ENCODE results near the gene NRXN3. TPM values are rescaled to one million over a fixed set of nuclear protein-coding genes. Genes with fewer than 3 reads are reported as not detected.

NRXN3 gene
- polyA plus RNA-seq, 1 donor (not counting 4 experiments of a cell fraction or from before 2014, with no cell fraction given) = 0.89 TPM

DNA sequence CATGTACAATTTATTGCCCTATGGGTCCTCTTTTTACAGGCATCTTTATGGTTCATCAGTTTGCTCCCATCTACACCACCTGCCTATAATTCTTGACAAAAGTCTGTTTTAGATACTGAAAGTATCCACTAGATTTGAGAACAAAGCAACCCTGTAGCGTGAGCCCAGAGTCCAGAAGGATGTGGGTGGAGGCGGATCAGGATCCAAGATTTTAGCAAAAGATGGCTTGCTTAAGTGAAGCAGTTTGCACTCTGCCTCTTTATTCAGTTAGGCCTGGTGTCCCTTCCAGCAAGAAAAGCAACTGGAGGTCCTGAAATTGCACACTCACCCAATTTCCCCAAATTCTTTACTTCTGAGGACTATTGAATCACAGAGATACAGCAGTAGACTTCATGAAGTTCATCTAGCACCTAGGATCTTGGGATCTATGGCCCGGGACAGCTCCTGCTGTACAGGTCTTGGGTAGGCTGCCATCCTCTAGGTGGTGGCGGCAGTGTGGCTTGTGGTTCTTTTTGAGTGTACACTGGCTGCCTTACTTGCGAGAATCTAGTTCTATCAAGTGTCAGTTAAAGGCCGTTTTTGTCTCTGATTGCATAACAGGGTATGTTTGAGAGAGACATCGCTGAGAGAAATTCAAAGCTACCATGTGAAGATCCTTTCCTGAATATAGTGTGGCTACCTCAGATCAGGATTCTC, 873.2 kb downstream of the NRXN3 start:
- Histone ChIP-seq H3K36me3 (ENCODE audit: control insufficient read depth in 2 of 2, extremely low read depth in 1 of 2, insufficient read depth in 2 of 2, low read length in 2 of 2) (no peaks in the 10 kb centered on the region), H3K9me1 (ENCODE audit: control insufficient read depth, extremely low read depth, insufficient read depth, low read length) (no peaks in the 10 kb centered on the region), H3K27ac (ENCODE audit: control insufficient read depth, insufficient read depth, low read length) (no peak overlapping the region), H3K9ac (ENCODE audit: control insufficient read depth, extremely low read depth, insufficient read depth, low read length) (no peak overlapping the region), H3K79me2 (ENCODE audit: control insufficient read depth, insufficient read depth, low read length) (no peaks in the 10 kb centered on the region), H2AFZ (ENCODE audit: control insufficient read depth, low read length) (no peak overlapping the region), H3K4me2 (ENCODE audit: control insufficient read depth, extremely low read depth, insufficient read depth, low read depth, low read length) (no peak overlapping the region), H3K9me3 (ENCODE audit: control insufficient read depth, low read depth, low read length) (peaks cover 4% of the 10 kb centered on the region), H3K4me3 (ENCODE audit: control insufficient read depth in 2 of 3, extremely low read depth in 1 of 3, insufficient read depth in 2 of 3, low read depth in 1 of 3, low read length in 3 of 3) (no peak overlapping the region), H3K27me3 (ENCODE audit: control insufficient read depth, extremely low read depth, insufficient read depth, low read length) (no peaks in the 10 kb centered on the region), H3K4me1 (ENCODE audit: control insufficient read depth, extremely low read depth, insufficient read depth, low read length) (peaks cover 19% of the 10 kb centered on the region), H4K20me1 (ENCODE audit: control insufficient read depth, extremely low read depth, insufficient read depth, low read length) (no peaks in the 10 kb centered on the region)
- FAIRE-seq = no peak
- TF ChIP-seq EZH2 (IDR thresholded peaks at IDR 0.05; ENCODE audit: low read length) = no peak
- TF ChIP-seq, protein P1, sequence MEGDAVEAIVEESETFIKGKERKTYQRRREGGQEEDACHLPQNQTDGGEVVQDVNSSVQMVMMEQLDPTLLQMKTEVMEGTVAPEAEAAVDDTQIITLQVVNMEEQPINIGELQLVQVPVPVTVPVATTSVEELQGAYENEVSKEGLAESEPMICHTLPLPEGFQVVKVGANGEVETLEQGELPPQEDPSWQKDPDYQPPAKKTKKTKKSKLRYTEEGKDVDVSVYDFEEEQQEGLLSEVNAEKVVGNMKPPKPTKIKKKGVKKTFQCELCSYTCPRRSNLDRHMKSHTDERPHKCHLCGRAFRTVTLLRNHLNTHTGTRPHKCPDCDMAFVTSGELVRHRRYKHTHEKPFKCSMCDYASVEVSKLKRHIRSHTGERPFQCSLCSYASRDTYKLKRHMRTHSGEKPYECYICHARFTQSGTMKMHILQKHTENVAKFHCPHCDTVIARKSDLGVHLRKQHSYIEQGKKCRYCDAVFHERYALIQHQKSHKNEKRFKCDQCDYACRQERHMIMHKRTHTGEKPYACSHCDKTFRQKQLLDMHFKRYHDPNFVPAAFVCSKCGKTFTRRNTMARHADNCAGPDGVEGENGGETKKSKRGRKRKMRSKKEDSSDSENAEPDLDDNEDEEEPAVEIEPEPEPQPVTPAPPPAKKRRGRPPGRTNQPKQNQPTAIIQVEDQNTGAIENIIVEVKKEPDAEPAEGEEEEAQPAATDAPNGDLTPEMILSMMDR (optimal IDR thresholded peaks at IDR 0.05 in 1 of 3, IDR thresholded peaks at IDR 0.05 in 1 of 3, conservative IDR thresholded peaks at IDR 0.05 in 1 of 3; ENCODE audit: extremely low read depth in 1 of 3, insufficient read depth in 2 of 3, low read length in 3 of 3) = no peak
- no peak for DNase-seq (ENCODE audit: low read depth, low spot score)
- dilution Hi-C loops (cut with MboI; ENCODE audit: extremely low pct_ligation_motif_present, low sequenced_read_pairs) = no loop called here

DNA sequence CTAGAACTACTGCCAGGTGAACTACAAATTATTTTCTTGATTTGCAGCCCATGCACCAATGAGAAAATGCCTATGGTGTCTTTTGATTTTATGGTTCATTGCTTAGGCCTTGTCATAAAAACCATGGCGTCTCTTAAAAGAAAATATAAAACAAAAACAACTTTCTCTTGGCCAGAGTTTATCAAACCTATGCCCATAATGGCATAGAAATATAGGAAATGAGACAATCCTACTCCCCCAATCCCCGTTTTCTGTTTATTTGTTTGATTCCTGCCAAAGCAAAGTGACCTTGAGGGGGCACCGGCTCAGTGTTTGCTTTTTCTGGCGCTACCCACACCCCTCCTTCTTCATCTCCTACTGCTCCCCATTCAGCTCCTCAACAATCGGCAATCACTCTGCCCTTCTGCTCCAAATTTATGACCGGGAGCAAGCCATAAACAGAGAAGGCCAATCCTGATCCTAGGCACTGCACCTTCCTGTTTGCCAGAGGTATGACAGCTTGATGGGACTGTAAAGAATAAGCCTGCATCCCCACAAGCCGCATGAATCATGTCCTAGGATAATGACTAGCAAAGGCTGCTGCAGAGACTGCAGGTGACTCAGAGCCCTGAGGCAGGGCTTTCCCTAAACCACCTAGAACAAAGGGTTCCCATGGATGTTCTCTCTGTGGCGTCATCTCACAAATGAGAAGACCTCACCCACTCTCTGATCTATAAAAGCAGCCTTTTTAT, 874.9 kb downstream of the NRXN3 start:
- peak overlapping the region; percentile 63 for H3K4me2 ChIP-seq (ENCODE audit: control insufficient read depth, extremely low read depth, insufficient read depth, low read depth, low read length)
- dilution Hi-C loops (cut with MboI; ENCODE audit: extremely low pct_ligation_motif_present, low sequenced_read_pairs) = no loop called here
- DNase-seq (ENCODE audit: low read depth, low spot score) (peak; percentile 97), FAIRE-seq (peak; percentile 99)
- no peaks in the 10 kb centered on the region for H3K79me2 ChIP-seq (ENCODE audit: control insufficient read depth, insufficient read depth, low read length)
- peak overlapping the region; percentile 78 for H3K27ac ChIP-seq (ENCODE audit: control insufficient read depth, insufficient read depth, low read length)
- H3K36me3 ChIP-seq (ENCODE audit: control insufficient read depth in 2 of 2, extremely low read depth in 1 of 2, insufficient read depth in 2 of 2, low read length in 2 of 2) = no peaks in the 10 kb centered on the region
- no peak for TF ChIP-seq EZH2 (IDR thresholded peaks at IDR 0.05; ENCODE audit: low read length)
- TF ChIP-seq, protein P1 (optimal IDR thresholded peaks at IDR 0.05 in 1 of 3, IDR thresholded peaks at IDR 0.05 in 1 of 3, conservative IDR thresholded peaks at IDR 0.05 in 1 of 3; ENCODE audit: extremely low read depth in 1 of 3, insufficient read depth in 2 of 3, low read length in 3 of 3) = no peak
- no peaks in the 10 kb centered on the region for H3K27me3 ChIP-seq (ENCODE audit: control insufficient read depth, extremely low read depth, insufficient read depth, low read length)
- no peaks in the 10 kb centered on the region for H3K9me1 ChIP-seq (ENCODE audit: control insufficient read depth, extremely low read depth, insufficient read depth, low read length)
- H3K9me3 ChIP-seq (ENCODE audit: control insufficient read depth, low read depth, low read length) = peaks cover 4% of the 10 kb centered on the region
- H2AFZ ChIP-seq (ENCODE audit: control insufficient read depth, low read length) = peak overlapping the region; percentile 74
- H4K20me1 ChIP-seq (ENCODE audit: control insufficient read depth, extremely low read depth, insufficient read depth, low read length) = no peaks in the 10 kb centered on the region
- H3K4me3 ChIP-seq (ENCODE audit: control insufficient read depth in 2 of 3, extremely low read depth in 1 of 3, insufficient read depth in 2 of 3, low read depth in 1 of 3, low read length in 3 of 3) = no peak overlapping the region
- H3K9ac ChIP-seq (ENCODE audit: control insufficient read depth, extremely low read depth, insufficient read depth, low read length) = peak overlapping the region; percentile 25
- peaks cover 19% of the 10 kb centered on the region for H3K4me1 ChIP-seq (ENCODE audit: control insufficient read depth, extremely low read depth, insufficient read depth, low read length)
